ENCODE measurements around the gene PRSS56.

Gene PRSS56

DNA sequence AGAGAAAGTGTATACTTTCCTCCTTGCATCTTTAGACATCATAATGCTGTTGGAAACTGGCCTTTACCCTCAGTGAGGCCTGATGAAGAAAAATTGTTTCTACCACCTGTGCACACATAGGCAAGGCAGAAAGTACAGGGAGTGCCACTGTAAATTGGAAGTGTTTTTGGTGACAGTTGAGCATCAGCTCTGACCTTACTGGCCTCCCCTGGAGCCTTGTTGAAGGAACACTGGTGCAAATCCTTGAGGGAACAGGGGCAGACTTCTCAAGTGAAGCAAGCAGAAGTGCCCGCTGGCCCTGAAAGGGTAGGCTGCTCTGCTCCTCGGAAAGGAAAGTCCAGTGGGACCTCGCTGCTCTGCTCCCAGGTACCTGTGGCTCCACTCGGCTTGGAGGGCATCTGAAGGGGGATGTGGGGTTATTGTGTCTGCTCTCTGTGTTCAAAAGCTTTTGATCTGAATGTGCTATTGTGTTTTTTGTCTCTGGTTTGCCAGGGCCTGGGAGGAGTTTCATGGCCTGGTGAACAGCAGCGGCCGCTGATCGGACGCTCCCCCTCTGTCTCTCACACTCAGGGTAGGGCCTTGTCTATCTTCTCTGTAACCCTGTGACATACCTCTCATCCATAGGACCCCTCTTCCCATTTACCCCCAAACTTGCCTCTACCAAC lies 53.7 kb downstream of the PRSS56 start:
- DNase-seq (ENCODE audit: low read depth), result no peak

DNA sequence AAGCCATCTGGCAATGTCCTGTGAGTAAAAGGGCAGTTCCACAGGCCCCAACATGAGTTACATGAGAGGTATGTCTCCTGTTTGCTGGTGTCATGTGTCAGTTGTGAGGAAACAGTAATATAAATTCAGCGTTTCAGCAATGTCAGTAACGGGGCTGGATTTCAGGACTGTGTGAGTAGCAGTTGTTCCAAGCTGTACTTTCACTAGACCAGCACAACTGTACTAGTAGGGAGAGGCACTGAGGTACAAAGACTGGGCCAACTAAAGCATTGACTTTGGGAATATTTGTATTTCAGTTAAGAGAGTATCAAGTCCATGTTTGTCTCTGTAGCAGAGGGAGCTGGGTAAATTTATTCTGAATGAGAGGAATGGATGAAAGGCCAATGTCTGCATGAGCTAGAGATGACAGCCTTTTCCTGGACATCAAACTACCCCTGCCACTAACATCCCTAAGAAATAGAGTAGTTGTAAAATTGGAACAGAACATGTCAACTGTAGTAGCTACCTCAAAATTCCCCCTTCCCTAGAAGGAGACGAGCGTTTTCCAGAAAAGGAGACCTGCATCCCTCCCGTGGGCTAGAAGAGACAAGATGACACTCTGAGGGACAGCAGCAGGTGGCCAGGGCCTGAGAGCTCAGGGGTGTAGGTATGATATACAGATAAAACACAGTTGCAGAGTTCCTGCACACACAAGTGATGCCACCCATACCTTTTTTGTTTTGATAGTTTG lies 54.7 kb downstream of the PRSS56 start:
- DNase-seq (ENCODE audit: low read depth), result no peak
